OCI-LY7 (cell line): Measurements from ENCODE around the gene UBFD1. TPM values are rescaled to one million over a fixed set of nuclear protein-coding genes. Genes with fewer than 3 reads are reported as not detected.

Experiments used
- BruUV-seq: library from RNA; stranded (reverse); fragments of 400-500 nt; replicated peaks from 2 replicates; lab custom pipeline; 2021; lab: Mats Ljungman, UMichigan
- CTCF ChIA-PET: fragments of 300-600 bp; sonication (Branson Sonifier 250); formaldehyde crosslinking; loops from one replicate; lab custom pipeline; 2022; ENCODE audit warnings: antibody characterized with exemption; ENCODE audit not compliant: unreplicated experiment; lab: Charles Lee
- POLR2A ChIA-PET: fragments of 300-600 bp; sonication (Branson Sonifier 250); formaldehyde crosslinking; loops from one replicate; lab custom pipeline; 2022; ENCODE audit warnings: antibody characterized with exemption; lab: Charles Lee
- DNase-seq: peaks from one replicate; pipeline ENCODE4 v3.0.0-alpha.2; 2015; ENCODE audit warnings: low spot score
- H2AFZ ChIP-seq: fragments of 200-600 bp; sonication (generic), shearing (Covaris generic); 2 replicates; pipeline ENCODE4 v1.6.1; 2014; ENCODE audit warnings: mild to moderate bottlenecking, antibody characterized with exemption, low read length, moderate library complexity
- H3K27ac ChIP-seq: fragments of 200-600 bp; sonication (generic); 2 replicates; pipeline ENCODE4 v1.5.1; 2014; ENCODE audit warnings: mixed run types, low read depth, mild to moderate bottlenecking, moderate library complexity, low read length, inconsistent platforms; ENCODE audit not compliant: poor library complexity, severe bottlenecking
- H3K36me3 ChIP-seq: fragments of 200-600 bp; sonication (generic); 2 replicates; pipeline ENCODE4 v1.6.1; 2014; ENCODE audit warnings: mild to moderate bottlenecking, antibody characterized with exemption, low read length, moderate library complexity, mixed read lengths; ENCODE audit not compliant: insufficient read depth
- H3K4me1 ChIP-seq: fragments of 200-600 bp; sonication (generic); 2 replicates; pipeline ENCODE4 v1.5.1; 2014; ENCODE audit warnings: mild to moderate bottlenecking, low read length; ENCODE audit not compliant: insufficient read depth, poor library complexity, severe bottlenecking
- H3K4me2 ChIP-seq: fragments of 200-600 bp; sonication (generic); 2 replicates; pipeline ENCODE4 v1.6.1; 2014; ENCODE audit warnings: mild to moderate bottlenecking, low read length
- H3K4me3 ChIP-seq: fragments of 200-600 bp; sonication (generic); 2 replicates; pipeline ENCODE4 v1.5.1; 2014; ENCODE audit warnings: mild to moderate bottlenecking, low read depth, low read length; ENCODE audit not compliant: poor library complexity, severe bottlenecking
- H3K79me2 ChIP-seq: fragments of 200-600 bp; sonication (generic); 2 replicates; pipeline ENCODE4 v1.6.1; 2016; ENCODE audit warnings: low read depth, mild to moderate bottlenecking, low read length, moderate library complexity, mixed read lengths; ENCODE audit not compliant: insufficient read depth
- H3K9me2 ChIP-seq: fragments of 200-600 bp; sonication (generic); 2 replicates; pipeline ENCODE4 v1.6.1; 2016; ENCODE audit warnings: mild to moderate bottlenecking, low read length, mixed read lengths; ENCODE audit not compliant: insufficient read depth
- H3K9me3 ChIP-seq: fragments of 200-600 bp; sonication (generic); 2 replicates; pipeline ENCODE4 v1.6.1; 2014; ENCODE audit warnings: mild to moderate bottlenecking, mixed run types, low read length, mixed read lengths
- H4K20me1 ChIP-seq: fragments of 200-600 bp; sonication (generic); 2 replicates; pipeline ENCODE4 v1.6.1; 2014; ENCODE audit warnings: mild to moderate bottlenecking, antibody characterized with exemption, low read length, moderate library complexity, mixed read lengths; ENCODE audit not compliant: insufficient read depth
- CTCF ChIP-seq: fragments of 200-600 bp; sonication (generic); conservative IDR thresholded peaks from 2 replicates; pipeline ENCODE4 v1.5.1; 2014; ENCODE audit warnings: mild to moderate bottlenecking, antibody characterized with exemption, low read length, moderate library complexity, mixed read lengths
- EZH2phosphoT487 ChIP-seq: fragments of 200-600 bp; sonication (generic); IDR thresholded peaks from 2 replicates; pipeline ENCODE4 v1.6.1; 2018; ENCODE audit warnings: low read depth, borderline replicate concordance, mild to moderate bottlenecking, mixed run types, antibody characterized with exemption, low read length, moderate library complexity, mixed read lengths
- intact Hi-C: fragments of 100-400 bp; cut with micrococcal nuclease; formaldehyde crosslinking; loops from one replicate; pipeline ENCODE4 v1.10.0; 2022; ENCODE audit not compliant: unreplicated experiment
- total RNA-seq, 2 experiments: library from RNA; depleted of rRNA in 1 of 2; stranded (reverse); fragments of >200 nt in 1 of 2; shearing (Covaris generic) in 1 of 2; gene quantifications; 2 replicates each; pipeline ENCODE4 v1.2.3, GENCODE V29; 2014 to 2022

UBFD1 gene
- total RNA-seq, 2 experiments from 2014 or later, result 42.4 to 67.1 TPM

GRCh38 chr16:23570992-23571632 lies 13.6 kb downstream of the UBFD1 start:
- H3K36me3 ChIP-seq, result peaks cover 67% of the 10 kb centered on the region
- no peaks in the 10 kb centered on the region for H3K9me3 ChIP-seq

GRCh38 chr16:23571895-23572294 lies 14.4 kb downstream of the UBFD1 start:
- Histone ChIP-seq H3K9me2 (no peaks in the 10 kb centered on the region), H3K79me2 (no peaks in the 10 kb centered on the region), H4K20me1 (no peaks in the 10 kb centered on the region), H3K27ac (peak overlapping the region; percentile 79), H3K36me3 (peaks cover 64% of the 10 kb centered on the region), H3K4me3 (no peak overlapping the region), H3K4me2 (peak overlapping the region; percentile 69; the same call in 1 of the 2 replicates), H3K4me1 (peaks cover 36% of the 10 kb centered on the region), H2AFZ (no peak overlapping the region), H3K9me3 (no peaks in the 10 kb centered on the region)
- BruUV-seq, result no TSS peak
- POLR2A ChIA-PET, result interaction anchor here (1.6 kb wide), 1 partner anchor 65 kb away, joined by 7 read pairs; no protein-coding TSS in a partner anchor
- CTCF ChIA-PET, result no interaction called here
- DNase-seq, result no peak
- intact Hi-C loops, result loop anchor here (1.0 kb wide), 1 partner anchor 24 kb away; the partner anchor contains the start of gene NDUFAB1
- TF ChIP-seq EZH2phosphoT487, result no peak
- no peak for TF ChIP-seq CTCF

More at GRCh38 chr16:23570992-23571632, 13.6 kb downstream of the UBFD1 start:
- TF ChIP-seq CTCF (no peak), EZH2phosphoT487 (no peak)
- TSS peak; percentile 21 for BruUV-seq
- peak; percentile 82 for DNase-seq
- Histone ChIP-seq H4K20me1 (no peaks in the 10 kb centered on the region), H3K9me2 (no peaks in the 10 kb centered on the region), H3K4me2 (peak overlapping the region; percentile 69), H3K27ac (peak overlapping the region; percentile 79), H3K4me1 (peaks cover 36% of the 10 kb centered on the region), H3K79me2 (no peaks in the 10 kb centered on the region), H2AFZ (no peak overlapping the region; the same call in 1 of the 2 replicates), H3K4me3 (peak overlapping the region; percentile 44)
- CTCF ChIA-PET, result no interaction called here
- intact Hi-C loops, result loop anchor here (1.0 kb wide), 1 partner anchor 25 kb away; the partner anchor contains the start of gene NDUFAB1
- POLR2A ChIA-PET, result interaction anchor here (0.6 to 1.6 kb wide), 6 partner anchors 26 to 134 kb away, joined by 3 to 10 read pairs (median 5); no protein-coding TSS in a partner anchor

GRCh38 chr16:23572394-23572793 lies 14.9 kb downstream of the UBFD1 start:
- Histone ChIP-seq H3K79me2 (no peaks in the 10 kb centered on the region), H3K27ac (no peak overlapping the region), H3K9me2 (no peaks in the 10 kb centered on the region), H2AFZ (no peak overlapping the region), H3K4me2 (no peak overlapping the region), H3K9me3 (no peaks in the 10 kb centered on the region), H3K36me3 (peaks cover 60% of the 10 kb centered on the region), H3K4me3 (no peak overlapping the region), H3K4me1 (peaks cover 36% of the 10 kb centered on the region), H4K20me1 (no peaks in the 10 kb centered on the region)
- ChIA-PET CTCF (no interaction called here), POLR2A (interaction anchor here (0.6 to 1.6 kb wide), 2 partner anchors 66 to 129 kb away, joined by 3 to 7 read pairs; no protein-coding TSS in a partner anchor)
- TF ChIP-seq CTCF, result no peak
- TF ChIP-seq EZH2phosphoT487, result no peak
- no TSS peak for BruUV-seq
- DNase-seq, result no peak
- intact Hi-C loops, result no loop called here
